G401 (cell line): ENCODE measurements around the gene KCNAB2. TPM values are rescaled to one million over a fixed set of nuclear protein-coding genes. Genes with fewer than 3 reads are reported as not detected.
"Not testable (repeated sequence)": the region's sequence is repeated elsewhere in the genome, so short reads cannot be mapped to it uniquely, and the experiment has no call there.

ENCODE experiments used
- DNase-seq: peaks from one replicate; pipeline ENCODE4 v3.0.0-alpha.2; 2015; ENCODE audit warnings: low spot score
- in situ Hi-C: cut with HindIII; loops from 2 replicates; pipeline ENCODE4 v1.10.0; 2016; ENCODE audit warnings: low sequenced_read_pairs, mixed read lengths
- total RNA-seq: library from RNA; depleted of rRNA; stranded (reverse); fragments of >200 nt; shearing (Covaris generic); gene quantifications from 2 replicates; pipeline ENCODE4 v1.2.3, GENCODE V29; 2014

KCNAB2 gene
- total RNA-seq, 1 experiment from 2014 or later: 0.71 TPM

- in situ Hi-C loops: no loop called here
- no peak for DNase-seq
These were observed 36.3 kb upstream of the KCNAB2 start for GRCh38 chr1:6009120-6010040.

GRCh38 chr1:6010554-6010953, 35.1 kb upstream of the KCNAB2 start:
- in situ Hi-C loops: no loop called here
- no peak for DNase-seq

GRCh38 chr1:6011161-6011945, 34.3 kb upstream of the KCNAB2 start:
- in situ Hi-C loops: no loop called here
- no peak for DNase-seq

- DNase-seq: no peak
- in situ Hi-C loops: no loop called here
These were observed 33.8 kb upstream of the KCNAB2 start for GRCh38 chr1:6011946-6012258.

GRCh38 chr1:6012529-6013318, 33.0 kb upstream of the KCNAB2 start:
- in situ Hi-C loops: no loop called here
- DNase-seq: no peak

GRCh38 chr1:6013491-6013890, 32.2 kb upstream of the KCNAB2 start:
- DNase-seq: no peak
- in situ Hi-C loops: no loop called here

GRCh38 chr1:6014130-6014999, 31.3 kb upstream of the KCNAB2 start:
- in situ Hi-C loops: no loop called here
- peak; percentile 74 for DNase-seq

GRCh38 chr1:6016191-6016865, 29.4 kb upstream of the KCNAB2 start:
- in situ Hi-C loops: no loop called here
- no peak for DNase-seq

- in situ Hi-C loops: not testable (repeated sequence)
These were observed 28.0 kb upstream of the KCNAB2 start for GRCh38 chr1:6017654-6018053.

GRCh38 chr1:6019166-6019845, 26.4 kb upstream of the KCNAB2 start:
- in situ Hi-C loops: no loop called here
- no peak for DNase-seq

More at GRCh38 chr1:6017654-6018053, 28.0 kb upstream of the KCNAB2 start:
- DNase-seq: not testable (repeated sequence)

- no peak for DNase-seq
- in situ Hi-C loops: no loop called here
These were observed 23.5 kb upstream of the KCNAB2 start for GRCh38 chr1:6022193-6022592.

- no peak for DNase-seq
- in situ Hi-C loops: no loop called here
These were observed 22.3 kb upstream of the KCNAB2 start for GRCh38 chr1:6023346-6023745.

- DNase-seq: no peak
- in situ Hi-C loops: no loop called here
These were observed 21.3 kb upstream of the KCNAB2 start for GRCh38 chr1:6024376-6024775.

GRCh38 chr1:6025269-6026094, 20.2 kb upstream of the KCNAB2 start:
- no peak for DNase-seq
- in situ Hi-C loops: no loop called here

GRCh38 chr1:6026095-6026809, 19.4 kb upstream of the KCNAB2 start:
- DNase-seq: no peak
- in situ Hi-C loops: no loop called here

- no peak for DNase-seq
- in situ Hi-C loops: no loop called here
These were observed 18.1 kb upstream of the KCNAB2 start for GRCh38 chr1:6027591-6027990.
